NCI-H82 (cell line): ENCODE measurements around the gene MTA3.

ENCODE experiments used
- DNase-seq: peaks from one replicate; lab custom pipeline; 2025; lab: John Stamatoyannopoulos, UW

MTA3 gene

DNA sequence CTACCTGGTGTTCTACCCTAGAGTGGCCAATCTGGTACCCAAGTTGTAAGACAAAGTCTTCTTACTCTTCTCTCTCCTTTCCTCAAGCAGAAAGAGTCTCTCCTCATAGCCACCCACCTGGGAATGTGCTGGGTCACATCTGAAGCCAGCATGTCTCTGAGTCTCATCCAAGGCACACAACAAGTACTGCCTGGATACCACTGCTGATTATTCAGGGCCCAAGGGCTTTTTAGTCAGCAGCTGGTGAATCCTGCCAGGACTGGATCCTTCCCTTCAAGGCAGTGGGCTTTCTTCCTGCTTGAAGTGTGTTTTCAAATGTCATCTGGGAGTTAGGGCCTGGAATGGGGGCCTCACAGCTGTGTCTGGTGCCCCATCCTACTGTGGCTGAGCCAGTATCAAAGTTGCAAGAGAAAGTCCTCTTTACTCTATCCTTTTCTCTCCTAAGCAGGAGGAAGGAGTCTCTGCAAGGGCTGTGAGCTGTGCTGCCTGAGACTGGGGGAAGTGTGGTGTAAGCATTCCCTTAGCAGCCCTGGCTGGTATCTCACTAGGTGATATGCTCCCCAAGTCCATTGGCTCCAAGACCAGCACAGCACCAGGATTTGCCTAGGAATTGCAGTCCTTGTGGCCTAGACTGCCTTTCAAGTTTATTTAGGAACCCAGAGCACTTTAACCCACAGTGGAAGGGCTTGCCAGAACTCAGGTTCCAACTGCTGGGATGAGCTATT lies 168.3 kb downstream of the MTA3 start:
- DNase-seq: no peak

DNA sequence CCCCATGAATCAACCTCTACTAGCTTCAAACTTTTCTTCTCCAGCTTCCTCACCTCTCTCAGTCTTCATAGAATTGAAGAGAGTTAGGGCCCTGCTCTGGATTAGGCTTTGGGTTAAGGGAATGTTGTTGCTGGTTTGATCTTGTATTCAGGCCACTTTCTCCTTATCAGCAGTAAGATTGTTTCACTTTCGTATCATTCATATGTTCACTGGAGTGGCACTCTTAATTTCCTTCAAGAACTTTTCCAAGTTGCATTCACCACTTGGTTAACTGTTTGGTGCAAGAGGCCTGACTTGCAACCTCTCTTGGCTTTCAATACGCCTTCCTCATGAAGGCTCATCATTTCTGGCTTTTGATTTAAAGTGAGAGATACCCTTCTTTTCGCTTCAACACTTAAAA lies 172.7 kb downstream of the MTA3 start:
- no peak for DNase-seq

DNA sequence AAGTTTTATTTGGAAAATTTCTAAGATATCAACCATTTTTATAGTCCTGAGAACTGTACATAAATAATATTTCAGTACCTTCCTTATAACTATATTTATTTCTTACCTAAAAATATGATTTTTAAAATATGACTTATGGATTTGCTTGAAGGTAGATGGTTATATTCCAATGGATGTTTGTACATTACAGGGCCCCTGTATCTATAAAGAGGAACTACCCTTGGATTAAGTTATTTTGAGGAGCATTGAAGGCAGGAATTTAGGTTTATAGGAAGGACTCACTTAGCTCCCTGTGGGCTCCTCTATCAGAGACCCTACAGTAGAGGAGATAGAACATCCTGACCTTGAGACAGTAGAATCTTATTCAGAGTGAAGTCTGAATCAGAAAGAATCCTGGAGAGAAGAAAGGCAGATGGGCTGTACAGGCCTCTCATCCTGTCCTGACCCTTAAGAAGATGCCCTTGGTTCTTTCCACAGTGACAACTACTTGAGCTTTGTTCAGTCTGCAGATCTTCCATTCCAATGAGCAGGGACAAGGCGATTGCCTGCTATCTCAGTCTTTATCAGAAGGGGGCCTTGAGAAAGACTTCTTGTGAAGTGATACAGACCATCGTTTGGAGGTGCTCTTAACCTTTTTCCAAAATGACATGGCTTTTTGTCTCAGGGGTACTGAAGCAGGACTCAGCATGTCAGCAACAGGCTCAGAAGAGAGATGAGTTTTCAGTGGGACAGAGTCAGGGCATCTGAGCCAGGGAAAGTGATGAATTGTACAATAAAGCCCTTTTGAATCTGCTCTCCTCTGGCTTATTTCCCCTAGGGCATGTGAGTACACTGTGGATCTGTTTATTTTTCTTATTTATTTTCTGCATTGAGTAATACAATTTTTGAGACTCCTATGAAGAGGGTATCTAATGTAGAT lies 174.6 kb downstream of the MTA3 start:
- no peak for DNase-seq

DNA sequence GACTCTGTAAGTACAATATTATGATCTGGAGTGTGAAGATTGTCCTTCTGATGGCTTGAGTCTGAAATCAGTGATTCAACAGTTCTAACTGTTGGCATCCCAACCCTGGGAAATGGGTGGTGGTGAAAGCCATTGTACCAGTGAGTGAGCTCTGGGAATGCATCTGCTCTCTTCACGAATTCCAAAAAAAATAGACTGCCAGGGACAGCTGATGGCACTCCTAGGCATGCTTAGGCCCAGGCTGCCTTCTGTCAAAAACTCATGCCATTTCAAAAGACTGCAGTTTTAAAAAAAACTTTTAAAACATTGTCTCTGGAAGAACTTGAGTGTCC lies 175.2 kb downstream of the MTA3 start:
- no peak for DNase-seq

DNA sequence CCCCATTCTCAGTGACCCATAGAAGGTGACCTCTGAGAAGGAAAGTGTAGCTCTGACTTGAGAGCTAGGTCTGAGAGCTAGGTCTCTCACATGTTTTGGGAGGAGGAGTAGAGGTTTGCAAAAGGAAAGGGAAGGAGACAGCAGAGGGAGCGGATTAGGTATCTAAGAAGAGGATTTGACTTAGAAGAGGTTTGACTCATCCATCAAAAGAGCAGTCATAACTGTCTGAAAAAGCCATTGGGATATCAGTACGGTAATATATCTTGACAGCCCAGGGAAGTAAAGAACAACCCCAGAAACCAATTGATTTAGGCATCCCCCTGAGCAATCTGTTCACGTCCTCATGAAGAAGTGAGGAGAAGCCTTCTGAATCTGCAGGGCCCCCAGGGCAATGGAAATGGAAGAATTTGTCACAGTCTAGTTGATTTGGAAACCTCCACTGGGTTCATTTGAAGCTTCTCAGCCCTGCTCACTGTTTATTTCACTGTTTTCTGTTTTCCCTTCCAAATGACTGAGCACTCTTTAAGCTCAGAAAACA lies 176.2 kb downstream of the MTA3 start:
- peak; percentile 15 for DNase-seq

DNA sequence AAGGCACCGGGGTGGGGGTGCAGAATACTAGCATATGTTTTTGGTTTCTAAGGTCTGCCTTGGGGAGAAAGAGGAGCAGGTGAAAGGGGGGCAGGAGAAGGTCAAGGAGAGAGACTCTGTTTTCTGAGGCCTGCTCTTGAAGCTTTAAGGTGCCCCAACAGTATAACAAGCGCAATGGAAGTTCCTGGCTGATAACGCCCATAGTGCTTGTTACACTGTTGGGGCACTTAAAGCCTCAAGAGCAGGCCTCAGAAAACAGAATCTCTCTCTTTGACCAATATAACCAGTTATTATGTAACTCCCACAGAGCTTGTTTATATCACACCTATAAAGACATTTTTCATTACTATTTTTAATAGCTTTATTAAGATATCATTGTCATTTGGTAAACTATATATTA lies 179.0 kb downstream of the MTA3 start:
- no peak for DNase-seq

DNA sequence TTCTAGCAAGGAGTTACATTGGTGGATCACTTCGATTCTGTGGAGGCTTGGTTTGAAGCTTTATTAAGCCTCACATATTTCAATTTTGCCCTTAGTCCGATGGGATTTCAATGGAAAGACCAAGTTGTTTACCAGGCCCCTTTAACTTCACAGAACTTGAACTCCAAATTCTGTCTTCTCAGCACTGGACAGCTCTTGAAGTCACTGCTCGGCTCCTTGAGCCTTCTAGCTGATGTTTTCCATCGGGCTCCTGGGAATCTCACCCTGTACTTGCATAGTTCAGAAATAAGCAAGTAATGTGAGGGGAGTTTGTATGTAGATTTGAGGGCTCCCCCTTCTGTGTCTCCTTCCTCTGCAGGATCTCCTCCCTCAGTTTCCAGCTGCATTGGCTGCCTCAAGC lies 180.4 kb downstream of the MTA3 start:
- DNase-seq: no peak

DNA sequence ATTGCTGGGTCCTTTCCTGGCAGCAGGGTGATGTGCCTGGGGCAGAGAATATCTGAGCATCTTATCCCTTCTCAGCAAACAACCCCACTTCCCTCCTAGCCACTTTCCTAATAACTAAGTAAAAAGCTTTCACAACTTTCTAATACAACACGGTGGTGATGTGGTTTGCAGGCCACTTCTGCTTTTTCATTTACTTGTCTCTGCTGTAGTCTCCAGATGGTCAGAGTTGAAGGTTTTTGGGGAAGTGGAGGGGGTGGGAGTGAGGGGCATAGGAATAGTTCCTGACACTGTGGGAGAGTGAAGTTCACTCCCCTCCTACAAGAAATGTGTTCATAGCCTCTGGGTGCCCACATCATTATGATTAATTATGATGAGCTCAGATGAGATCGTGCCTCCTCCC lies 183.9 kb downstream of the MTA3 start:
- DNase-seq: no peak

DNA sequence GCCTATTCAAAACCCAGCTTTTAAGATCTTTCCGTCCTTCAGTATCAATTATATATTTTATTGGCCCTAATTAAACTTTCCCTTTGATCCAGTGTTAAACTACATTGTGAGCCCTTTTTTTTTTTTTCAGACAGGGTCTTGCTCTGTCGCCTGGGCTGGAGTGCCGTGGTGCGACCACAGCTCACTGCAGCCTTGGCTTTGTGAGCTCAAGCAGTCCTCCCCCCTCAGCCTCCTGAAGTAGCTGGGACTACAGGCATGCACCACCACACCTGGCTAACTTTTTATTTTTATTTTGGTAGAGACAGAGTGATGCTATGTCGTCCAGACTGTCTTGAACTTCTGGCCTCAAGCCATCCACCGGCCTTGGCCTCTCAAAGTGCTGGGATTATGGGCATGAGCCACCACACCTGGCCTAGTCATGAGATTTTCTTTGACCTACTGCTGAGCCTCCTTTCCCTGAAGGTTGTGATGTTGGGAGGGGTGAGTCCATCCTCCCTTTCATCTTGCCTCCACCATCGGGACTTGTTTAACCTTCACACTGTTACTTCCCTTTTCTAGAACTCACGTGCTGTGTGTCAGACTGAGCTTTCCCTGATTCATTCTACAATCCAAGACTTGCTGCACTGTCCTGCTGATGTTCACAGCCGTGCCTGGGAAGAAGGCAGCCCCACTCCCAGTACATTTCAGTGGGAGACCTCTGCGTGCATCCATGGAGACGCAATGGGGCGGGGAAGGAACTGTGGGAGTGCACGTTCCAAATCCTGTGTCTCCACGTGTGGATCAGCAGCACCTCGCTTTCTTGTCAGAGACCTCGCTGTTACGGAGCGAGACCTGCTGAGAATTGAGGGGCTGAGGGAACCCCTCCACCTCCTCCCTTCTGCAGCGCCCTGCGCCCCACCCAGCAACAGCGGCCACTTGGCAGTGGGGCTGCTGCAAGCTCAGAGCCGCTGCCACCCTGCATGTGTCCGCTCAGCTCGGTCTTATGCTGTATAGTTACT lies 184.7 kb downstream of the MTA3 start:
- DNase-seq: no peak

DNA sequence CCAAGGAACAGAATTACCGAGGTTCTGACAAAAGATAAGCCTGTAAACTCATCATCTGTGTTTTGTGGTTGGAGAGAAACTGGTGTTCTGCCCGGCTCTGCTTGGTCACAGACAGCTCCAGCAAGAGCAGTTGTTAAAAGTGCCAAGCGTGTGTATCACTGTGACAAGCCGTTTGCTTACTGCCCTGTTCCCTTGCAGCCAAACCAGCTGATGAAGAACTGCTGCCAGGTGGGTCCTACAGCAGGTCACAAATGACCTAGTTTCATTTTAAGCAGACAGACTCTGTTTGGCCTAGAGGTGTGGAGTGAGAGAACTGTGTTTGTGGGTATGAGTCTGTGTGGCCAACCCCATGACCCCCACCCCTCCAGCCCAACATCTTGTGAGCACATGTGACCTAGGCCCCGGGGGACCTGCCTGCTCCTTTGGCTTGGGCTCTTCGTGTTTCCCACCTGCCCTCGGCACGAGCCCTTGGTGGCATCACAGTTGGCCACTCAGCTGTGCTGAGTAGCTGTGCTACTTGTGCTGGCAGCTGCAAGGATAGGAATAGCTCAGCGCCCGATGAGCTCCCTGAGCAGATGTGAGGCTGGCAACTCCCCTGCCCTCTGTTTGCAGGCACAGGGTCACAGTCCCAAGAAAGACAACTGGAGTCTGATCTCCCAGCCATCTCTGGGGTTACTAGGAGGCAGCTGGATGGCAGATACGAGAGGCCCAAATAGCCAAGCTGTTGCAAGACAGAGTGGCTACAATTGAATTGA lies 185.8 kb downstream of the MTA3 start:
- DNase-seq: no peak

DNA sequence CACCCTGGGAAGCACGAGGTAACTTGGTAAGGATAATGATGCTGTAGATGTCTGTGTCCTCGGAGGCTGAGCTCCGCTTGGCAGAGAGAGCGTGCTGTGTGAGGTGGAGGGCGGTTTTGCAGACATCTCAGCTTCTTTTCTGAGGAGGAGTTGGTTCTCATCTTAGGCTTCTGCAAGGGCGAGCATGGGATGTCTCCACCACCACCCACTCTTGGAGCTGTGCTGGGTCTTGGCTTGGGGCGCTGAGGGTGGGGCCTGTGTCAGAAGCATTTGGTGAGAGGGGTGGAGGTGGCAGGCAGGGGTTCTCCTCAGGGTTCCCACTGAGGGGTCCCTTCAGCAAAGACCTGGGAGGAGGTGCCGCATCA lies 186.3 kb downstream of the MTA3 start:
- DNase-seq: no peak

DNA sequence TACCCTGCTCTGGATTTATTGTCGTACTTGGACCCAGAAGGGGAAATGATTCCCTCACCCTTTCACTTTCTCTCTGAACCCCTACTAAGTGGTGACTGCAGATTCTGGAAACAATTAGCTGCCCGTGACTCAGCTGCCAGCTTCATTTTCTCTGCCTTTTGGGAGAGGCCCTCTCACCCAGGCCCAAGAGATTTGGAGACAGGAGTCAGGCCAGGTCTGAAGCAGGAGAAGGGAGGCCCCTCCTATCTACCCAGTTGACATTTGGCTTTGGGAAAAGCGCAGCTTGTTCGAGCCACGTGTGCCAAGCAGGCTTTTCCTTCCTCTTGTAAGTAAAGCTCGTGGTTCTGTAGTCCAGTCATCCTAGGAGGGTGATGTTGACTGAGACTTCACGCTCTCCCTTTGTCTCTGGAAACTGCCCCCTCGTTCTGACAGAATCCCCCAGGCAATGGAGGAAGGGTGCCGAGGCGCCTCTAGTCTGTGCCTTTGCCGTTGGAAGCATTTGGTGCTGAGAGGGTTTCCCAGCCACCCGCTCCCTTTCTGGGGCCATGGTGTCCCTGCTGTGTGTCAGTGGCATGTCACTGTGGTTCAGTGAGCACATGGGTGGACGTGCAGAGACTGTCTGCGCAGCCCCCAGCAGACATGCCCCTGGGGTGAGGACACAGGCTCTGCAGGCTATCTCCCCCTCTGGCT lies 186.9 kb downstream of the MTA3 start:
- no peak for DNase-seq

DNA sequence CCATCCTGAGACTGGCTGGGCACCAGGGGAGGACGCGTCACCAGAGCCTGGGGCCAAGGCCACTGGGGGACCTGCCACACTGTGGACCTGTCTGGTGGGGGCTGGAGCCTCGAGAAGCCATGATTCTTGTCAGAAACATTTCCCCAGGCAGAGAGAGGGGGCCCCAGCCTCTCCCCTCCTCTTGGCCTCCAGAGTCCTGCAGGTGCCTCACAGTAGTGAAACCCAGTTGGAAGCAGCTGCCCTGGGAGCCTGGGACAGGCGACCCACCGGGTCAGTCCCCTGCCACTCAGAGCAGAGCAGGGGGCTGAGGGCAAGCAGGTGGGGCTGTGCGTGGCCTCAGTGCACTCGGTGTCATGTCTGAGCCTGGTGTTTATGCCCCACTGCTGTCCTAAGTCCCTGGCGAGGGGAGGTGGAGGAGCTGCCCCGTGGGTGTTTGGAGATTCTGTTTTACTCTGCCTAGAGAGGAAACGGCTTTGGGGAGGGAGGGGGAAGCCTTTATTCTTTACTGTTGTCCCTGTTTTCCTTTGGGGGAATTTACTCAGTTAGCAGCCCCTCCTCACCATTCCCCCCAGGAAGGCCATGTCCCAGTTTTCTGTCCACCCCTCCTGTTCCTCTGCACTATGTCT lies 187.8 kb downstream of the MTA3 start:
- DNase-seq: no peak

DNA sequence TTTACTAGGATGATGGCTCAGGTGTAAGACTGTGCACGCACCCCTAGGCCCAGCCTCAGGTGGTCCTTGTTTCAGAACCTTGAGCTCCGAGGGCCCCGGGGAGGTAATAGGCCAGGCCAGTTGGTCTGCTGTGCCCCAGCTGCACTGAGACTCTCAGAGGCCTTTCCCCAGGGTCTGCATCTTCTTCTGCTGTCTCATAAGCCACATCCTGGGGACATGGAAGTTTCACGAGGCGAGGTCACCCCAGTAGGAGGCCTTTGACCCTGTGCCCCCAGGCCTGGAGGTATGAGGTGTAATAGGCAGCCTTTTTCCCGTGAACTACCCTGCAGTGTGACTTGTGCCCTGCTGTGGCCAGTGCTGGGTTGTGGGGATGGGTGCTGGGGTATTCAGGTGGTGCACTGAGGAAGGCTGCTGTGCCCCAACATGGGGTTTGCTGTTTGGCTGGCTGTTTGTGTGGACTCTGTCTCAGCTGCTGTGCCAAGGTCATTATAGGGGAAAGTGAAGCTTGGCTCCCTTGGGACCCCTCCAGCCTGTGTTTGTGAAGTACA lies 188.6 kb downstream of the MTA3 start:
- DNase-seq: no peak

DNA sequence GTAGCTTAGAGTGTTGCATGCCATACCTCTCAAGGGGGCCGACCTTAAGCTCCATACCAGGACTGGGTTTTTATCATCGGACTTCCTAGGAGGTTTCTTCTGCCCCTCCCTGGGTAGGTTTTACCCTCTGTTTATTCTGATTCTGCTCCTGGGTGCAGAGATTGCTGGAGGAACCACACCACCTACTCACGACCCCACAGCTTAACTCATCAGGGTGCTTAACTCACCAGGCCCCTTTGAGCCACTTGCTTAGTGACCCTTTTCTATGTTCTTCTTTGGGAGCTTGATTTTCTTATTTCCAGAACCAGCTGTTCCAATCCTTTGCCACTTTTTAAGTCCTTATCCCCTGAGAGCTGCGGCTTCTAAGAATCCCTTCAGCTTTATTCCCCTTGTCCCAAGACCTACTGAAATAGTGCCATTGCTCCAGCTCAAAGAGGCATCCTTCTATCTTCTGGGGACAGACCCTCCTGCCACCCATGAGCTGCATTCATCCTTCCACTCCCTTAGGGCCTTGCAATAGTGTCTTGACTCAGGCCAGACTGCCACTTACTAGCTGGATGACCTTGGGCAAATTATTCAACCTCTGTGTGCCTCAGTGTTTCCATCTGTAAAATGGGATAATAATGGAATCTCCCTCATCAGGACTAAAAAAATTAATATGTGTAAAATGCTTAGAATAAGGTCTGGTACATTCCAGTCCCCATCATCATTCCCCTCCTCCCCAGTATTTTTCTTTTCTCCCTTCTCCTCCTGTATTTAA lies 189.7 kb downstream of the MTA3 start:
- peak; percentile 15 for DNase-seq

DNA sequence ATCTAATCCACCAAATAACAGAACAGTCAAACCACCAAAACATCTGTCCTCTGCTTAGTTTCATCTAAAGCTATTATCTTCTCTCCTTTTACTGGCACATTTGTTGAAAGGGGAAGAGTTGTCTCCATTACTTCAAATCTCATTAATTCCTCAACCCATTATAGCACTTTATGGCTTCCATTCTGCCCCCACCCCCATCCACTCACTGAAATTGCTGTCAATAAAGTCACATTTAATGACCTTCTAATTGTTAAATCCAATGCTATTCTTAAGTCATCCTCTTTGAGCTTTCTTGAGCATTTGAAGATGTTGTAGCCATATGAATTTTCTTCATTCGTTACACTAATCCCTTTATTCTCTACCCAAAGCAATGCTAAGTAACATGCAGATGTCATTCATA lies 190.3 kb downstream of the MTA3 start:
- DNase-seq: peak; percentile 89

DNA sequence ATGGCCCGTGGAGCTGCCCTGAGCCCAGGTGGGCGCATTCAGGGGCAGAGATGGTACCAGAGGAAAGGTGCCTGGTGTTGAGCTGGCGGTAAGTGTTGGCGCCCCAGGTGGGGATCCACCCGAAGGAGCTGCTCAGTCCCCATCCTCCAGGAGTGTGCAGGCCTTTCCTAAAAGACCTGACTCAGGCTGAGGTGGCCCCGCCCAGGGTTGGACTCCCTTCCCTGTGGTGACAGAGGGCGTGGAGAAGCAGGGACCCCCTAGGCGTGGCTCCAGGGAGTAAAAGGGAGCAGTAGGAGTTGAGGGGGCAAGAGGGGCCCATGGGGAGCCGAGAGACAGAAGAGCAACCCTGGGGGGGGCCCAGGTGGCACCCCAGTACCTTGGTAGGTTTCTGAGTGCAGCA lies 193.1 kb downstream of the MTA3 start:
- DNase-seq: no peak

DNA sequence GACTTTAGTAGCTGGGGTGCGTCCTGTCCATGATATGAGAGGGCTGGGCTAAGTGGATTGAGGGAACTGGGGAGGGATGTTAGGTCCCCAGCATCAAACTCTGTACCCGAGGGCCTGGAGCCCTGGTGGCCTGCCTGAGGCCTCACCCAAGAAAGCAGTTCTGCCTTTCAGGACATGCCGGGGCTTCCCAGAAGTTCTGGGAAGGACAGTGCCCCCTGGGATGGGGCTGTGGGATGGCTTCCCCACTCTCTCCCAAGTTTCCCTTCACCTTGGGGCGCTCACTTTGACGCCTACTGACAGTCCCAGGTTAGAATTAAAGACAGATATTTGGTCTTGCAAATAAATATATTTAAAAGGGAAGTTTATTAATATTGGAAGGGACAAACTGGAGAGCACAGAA lies 193.7 kb downstream of the MTA3 start:
- DNase-seq: no peak
